IPS-NIHi7 (cell line): ENCODE data around the gene NBEAL1.
"Not testable (repeated sequence)": the region's sequence is repeated elsewhere in the genome, so short reads cannot be mapped to it uniquely, and the experiment has no call there.

Source experiments
- DNase-seq: peaks from one replicate; pipeline ENCODE4 v3.0.0; 2012; ENCODE audit warnings: mixed read lengths; ENCODE audit errors: extremely low spot score

Gene NBEAL1

DNA sequence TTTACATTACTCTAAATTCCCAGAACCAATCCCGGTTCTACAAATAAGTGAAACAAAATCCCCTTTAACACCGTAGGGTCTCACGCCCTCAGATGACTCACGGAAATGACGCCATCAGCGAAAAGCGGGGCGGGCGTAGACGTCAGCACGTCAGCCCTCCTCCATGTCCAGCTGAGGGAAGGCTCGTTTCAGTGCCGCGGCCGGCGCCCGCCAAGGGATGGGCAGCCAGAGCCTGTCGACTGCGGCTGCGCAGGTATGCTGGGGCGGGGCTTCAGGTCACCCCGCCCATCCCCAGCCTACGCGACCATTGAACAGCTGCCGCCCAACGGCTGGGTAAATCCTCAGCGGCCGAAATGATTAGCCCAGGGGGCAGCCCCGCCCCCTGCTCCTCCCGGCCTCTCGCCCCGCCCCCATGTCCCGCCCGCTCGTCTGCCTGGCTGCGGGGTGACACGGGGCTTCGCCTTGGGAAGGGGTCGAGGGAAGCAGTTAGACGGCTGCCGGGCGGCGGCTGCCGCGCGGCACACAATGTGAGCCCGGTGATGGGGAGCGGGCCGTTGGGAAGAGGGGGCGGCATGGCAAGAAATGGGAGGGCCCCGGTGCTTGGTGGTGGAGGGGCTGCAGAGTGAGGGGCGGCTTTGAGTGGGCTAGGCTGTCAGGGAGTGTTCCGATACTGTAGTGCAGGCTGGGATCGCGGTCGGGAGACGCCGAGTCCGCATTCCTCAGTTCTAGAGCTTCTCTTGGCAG is at the start of gene NBEAL1:
Gene NBEAL1 (plus strand): TSS at position 420 of the 744 bp plus-strand sequence. CDS start 1,510 bp downstream, outside the sequence.
- peak; percentile 99 for DNase-seq

DNA sequence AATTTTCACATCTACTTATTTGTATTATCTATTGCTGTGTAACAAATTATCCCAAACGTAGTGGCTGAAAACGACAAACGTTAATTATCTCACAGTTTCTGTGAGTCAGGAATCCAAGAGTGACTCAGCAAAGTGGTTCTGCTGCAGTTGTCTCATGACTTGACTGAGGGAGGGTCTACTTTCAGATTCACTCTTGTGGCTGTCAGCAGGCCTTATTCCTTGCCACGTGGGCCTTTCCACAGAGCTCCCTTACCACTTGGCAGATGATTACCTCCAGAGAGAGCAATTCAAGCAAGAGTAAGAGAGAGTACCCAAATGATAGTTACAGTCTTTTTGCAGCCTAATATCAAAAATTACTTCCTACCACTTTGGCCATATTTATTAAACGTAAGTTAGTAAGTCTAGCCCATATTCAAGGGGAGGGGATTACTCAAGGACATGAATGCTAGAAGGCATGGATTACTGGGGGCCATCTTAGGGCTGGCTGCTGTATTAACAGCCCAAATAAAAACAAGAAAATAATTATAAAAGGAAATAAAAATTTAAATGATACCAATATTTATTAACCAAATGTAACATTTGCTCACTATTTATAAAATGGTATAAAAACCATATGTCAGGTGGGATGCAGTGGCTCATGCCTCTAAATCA is 48.7 kb upstream of the NBEAL1 start:
- DNase-seq = peak; percentile 60

GRCh38 chr2:202969404-202969803 is 45.3 kb upstream of the NBEAL1 start:
- DNase-seq = not testable (repeated sequence)

DNA sequence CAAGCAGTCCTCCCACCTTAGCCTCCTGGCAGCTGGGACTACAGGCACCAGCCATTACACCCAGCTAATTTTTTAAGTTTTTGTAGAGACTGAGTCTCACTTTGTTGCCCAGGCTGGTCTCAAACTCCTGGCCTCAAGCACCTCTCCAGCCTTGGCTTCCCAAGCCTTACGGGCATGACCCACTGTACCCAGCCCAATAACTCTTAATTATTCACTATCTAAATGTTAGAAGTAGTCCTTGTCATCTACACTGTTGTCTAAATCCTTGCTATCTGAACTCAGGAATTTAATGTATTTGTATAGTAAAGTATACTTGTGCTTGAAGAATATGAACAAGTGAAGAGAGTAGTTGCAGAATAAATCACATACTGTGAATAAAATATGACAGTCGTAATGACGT is 37.9 kb upstream of the NBEAL1 start:
- no peak for DNase-seq

DNA sequence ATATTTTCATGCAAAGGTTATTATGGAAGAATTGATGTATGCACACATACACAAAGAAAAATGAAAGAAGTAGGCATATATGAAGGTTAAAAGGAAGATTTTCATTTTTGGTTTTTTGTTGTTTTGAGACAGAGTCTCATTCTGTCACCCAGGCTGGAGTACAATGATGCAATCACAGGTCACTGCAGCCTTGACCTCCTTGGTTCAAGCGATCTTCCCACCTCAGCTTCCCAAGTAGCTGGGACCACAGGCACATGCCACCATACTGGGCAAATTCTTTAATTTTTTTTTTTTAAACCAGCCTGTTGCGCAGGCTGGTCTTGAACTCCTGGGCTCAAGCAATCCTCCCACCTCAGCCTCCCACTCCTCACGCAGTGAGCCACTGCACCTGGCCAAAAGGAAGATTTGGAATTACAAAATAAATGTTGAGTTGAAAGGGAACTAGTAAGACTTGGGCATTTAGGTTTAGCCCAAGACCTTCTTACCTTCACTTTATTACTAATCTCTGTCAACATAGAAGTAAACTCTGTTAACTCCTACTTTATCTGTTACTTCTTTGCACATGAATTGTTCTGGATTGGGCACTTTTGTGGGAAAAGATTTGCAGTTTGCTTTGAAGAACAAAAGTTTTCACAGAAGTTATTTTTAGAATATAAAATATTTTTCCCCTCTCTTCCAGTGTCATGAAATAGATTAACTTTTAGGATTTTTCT is 31.7 kb upstream of the NBEAL1 start:
- DNase-seq = no peak

DNA sequence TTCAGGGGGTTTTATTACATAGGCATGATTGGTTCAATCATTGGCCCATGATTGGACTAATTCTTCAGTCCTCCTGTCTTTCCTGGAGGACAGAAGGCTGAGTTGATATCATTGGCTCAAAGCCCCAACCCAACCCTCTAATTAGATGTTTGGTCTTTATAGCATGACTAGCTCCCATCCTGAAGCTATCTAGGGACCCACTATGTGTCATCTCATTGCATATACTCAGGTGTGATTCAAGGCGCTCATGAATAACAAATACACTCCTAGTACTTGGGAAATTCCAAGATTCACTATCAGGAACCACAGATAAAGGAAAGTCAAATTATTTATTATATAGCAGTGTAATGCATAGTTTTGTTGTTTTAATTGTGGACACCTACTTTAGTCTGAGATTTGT is 24.9 kb upstream of the NBEAL1 start:
- no peak for DNase-seq

DNA sequence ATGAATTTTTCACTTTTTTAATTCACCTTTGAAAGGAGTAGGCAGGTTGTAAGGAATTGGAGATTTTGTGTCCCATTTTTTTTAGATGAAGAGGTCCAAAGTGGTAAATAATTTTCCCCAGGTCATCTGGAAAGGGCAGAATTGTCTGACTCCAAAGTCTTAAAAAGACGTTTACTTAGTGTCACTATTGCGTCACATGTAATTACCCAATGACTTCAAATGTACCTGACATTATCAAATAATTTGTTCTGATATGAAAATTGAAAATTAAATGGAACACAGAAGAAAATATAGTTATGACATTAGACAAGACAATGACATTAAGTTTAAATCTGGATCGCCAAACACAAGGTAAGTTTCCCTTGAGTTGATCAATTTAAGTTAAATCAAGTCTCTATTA is 24.2 kb upstream of the NBEAL1 start:
- DNase-seq = no peak

GRCh38 chr2:202997113-202997512 is 17.6 kb upstream of the NBEAL1 start:
- not testable (repeated sequence) for DNase-seq

DNA sequence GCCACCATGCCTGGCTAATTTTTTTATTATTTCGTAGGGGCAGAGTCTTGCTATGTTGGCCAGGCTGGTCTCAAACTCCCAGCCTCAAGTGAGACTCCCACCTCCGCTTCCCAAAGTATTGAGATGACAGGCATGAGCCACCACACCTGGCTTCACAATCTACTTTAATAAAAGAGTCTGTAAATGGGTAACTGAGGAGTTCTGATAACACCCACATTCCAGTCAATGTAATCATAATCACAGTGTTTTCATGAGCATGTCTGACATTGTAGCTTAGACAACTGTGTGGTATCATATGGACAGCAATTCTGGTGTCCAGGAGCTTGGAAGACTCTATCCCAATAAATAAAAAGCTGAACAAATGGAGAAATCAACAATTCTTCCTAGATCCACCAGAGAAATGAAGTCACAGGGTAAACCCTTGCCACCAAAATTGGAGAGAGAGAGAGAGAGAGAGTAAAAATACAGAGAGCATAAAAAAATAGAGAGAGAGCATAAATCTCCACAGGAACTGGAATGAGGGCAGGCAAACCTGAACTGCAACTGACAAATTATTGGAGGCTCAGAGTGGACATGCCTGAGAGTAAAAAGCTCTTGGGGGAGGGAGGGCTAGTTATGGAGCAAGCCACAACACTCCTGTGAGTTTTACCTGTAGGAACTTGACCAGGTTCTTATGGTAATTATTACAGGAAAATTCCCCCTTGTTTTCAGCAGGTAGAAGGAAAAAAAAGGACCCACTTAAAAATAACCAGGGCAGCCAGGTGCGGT is 12.4 kb upstream of the NBEAL1 start:
- no peak for DNase-seq

GRCh38 chr2:203003716-203004115 is 11.0 kb upstream of the NBEAL1 start:
- DNase-seq = no peak

- no peak for DNase-seq
Measured at GRCh38 chr2:203016716-203017115, 2.0 kb downstream of the NBEAL1 start.

GRCh38 chr2:203018181-203018580 is 3.5 kb downstream of the NBEAL1 start:
- DNase-seq = no peak

DNA sequence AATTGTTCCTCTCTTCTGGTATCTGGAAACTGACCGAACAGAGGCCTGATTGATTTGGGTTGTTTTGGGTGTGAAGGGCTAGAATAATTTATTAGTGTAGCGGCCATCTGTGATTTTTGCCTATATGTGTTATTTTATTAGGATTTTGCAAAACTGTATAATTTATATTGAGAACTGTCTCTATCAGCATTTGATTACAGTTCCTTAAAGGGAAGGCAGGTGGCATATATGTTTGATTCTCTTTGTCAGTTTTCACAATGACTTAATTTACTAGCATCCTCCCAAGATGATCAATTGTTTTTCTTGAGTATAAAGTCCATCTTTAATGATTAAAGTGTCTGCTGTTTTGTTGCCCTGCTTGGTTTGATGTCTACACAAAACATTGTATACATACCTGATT is 4.5 kb downstream of the NBEAL1 start:
- DNase-seq = no peak

GRCh38 chr2:203021991-203022390 is 7.3 kb downstream of the NBEAL1 start:
- no peak for DNase-seq

DNA sequence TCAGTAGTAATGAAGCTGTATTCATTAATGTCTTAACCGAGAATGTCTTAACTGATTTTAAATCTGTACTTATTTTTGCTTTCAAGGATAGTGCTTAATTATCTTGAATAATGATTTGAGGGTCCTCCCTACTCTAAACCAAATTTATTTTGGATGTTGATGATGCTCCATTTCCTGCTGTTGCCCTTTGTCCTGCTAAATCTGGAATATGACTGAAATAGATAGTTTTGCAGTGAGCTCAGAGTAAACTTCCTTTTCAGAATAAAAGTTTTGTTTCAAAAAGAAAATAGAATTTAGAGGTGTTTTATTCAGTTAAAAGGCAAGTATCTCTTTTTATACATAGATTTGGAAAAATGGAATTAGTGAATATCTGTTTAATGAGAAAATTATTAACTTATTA is 8.1 kb downstream of the NBEAL1 start:
- DNase-seq = no peak

GRCh38 chr2:203025592-203025991 is 10.9 kb downstream of the NBEAL1 start:
- no peak for DNase-seq

DNA sequence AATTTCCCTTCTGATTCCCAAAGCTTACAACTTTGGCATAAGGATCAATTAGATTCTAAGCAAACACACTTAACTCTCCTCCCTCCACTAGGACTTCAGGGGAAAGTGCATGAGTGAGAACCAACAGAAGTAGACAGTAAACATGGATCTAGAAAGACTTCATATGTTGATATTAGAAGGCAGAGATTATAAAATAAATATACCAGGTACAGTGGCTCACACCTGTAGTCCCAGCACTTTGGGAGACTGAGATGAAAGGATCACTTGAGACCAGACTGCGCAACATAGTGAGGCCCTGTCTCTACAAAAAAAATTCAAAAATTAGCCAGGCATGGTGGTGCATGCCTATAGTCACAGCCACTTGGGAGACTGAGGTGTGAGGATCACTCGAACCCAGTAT is 15.9 kb downstream of the NBEAL1 start:
- no peak for DNase-seq

DNA sequence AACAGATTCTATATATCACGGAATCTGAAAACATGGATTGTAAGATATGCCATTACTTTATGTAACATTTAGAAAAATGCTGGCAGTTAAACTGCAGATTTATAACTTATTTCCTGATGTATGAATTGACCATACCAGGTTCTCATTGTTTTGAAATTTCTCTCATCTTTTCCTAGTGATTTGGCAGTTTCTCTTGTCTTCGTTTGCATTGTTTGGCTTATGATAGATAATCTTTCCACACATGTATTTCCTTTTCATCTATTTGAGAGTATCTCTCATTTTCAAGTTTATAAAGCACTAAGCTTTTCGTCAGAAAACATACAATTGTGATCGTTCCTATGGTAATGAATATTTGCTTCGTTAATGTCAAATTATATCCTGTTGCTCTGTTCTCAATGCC is 16.3 kb downstream of the NBEAL1 start:
- no peak for DNase-seq

- no peak for DNase-seq
Measured at GRCh38 chr2:203033395-203033794, 18.7 kb downstream of the NBEAL1 start.

GRCh38 chr2:203035879-203036470 is 21.3 kb downstream of the NBEAL1 start:
- DNase-seq = no peak

- DNase-seq = no peak
Measured at GRCh38 chr2:203037026-203037425, 22.4 kb downstream of the NBEAL1 start.

- DNase-seq = no peak
Measured at GRCh38 chr2:203038586-203038985, 23.9 kb downstream of the NBEAL1 start.
